GM13977 (cell line): ENCODE data around the gene ZNF230.

Source experiments
- DNase-seq: peaks from one replicate; pipeline ENCODE4 v3.0.0; 2012; ENCODE audit warnings: low spot score
- CTCF ChIP-seq: IDR thresholded peaks from 2 replicates; pipeline ENCODE4 v1.5.1; 2012; ENCODE audit warnings: mild to moderate bottlenecking, control low read depth; ENCODE audit not compliant: insufficient read depth; ENCODE audit errors: extremely low read depth, missing control alignments
- in situ Hi-C: fragments of 300-500 bp; cut with MboI; formaldehyde crosslinking; loops from one replicate; pipeline ENCODE4 v1.12.0; 2022; ENCODE audit warnings: low sequenced_read_pairs, low pct_unique_long_range_greater_than_20kb, mixed read lengths, inconsistent platforms; ENCODE audit not compliant: unreplicated experiment

Gene ZNF230

GRCh38 chr19:44005973-44006372 lies 3.2 kb downstream of the ZNF230 start:
- TF ChIP-seq CTCF = no peak
- DNase-seq = no peak
- in situ Hi-C loops = no loop called here

- DNase-seq = no peak
- in situ Hi-C loops = no loop called here
- TF ChIP-seq CTCF = no peak
Observed at GRCh38 chr19:44007473-44007872, 4.7 kb downstream of the ZNF230 start.

GRCh38 chr19:44010468-44010867 lies 7.7 kb downstream of the ZNF230 start:
- in situ Hi-C loops = no loop called here
- no peak for DNase-seq
- TF ChIP-seq CTCF = no peak

- DNase-seq = no peak
- in situ Hi-C loops = no loop called here
- no peak for TF ChIP-seq CTCF
Observed at GRCh38 chr19:44019498-44019897, 16.7 kb downstream of the ZNF230 start.

GRCh38 chr19:44021221-44021620 lies 18.5 kb downstream of the ZNF230 start:
- TF ChIP-seq CTCF = no peak
- in situ Hi-C loops = no loop called here
- no peak for DNase-seq

- no peak for TF ChIP-seq CTCF
- in situ Hi-C loops = no loop called here
Observed at GRCh38 chr19:44024900-44025216, 22.1 kb downstream of the ZNF230 start.

GRCh38 chr19:44025217-44025936 lies 22.6 kb downstream of the ZNF230 start, which contains the start of gene ZNF222:
TSS of gene ZNF222 (plus strand) at chr19:44025379. CDS start at chr19:44025437, 58 bp downstream.
- DNase-seq = peak; percentile 71
- TF ChIP-seq CTCF = no peak
- in situ Hi-C loops = no loop called here

More at GRCh38 chr19:44024900-44025216, 22.1 kb downstream of the ZNF230 start:
- DNase-seq = no peak
